T-helper 22 cell (primary cell): ENCODE data around the gene CHCHD4.

Experiments used
- DNase-seq: peaks from one replicate; pipeline ENCODE4 v3.0.0-alpha.2; 2020; ENCODE audit warnings: low read depth

The CHCHD4 gene

GRCh38 chr3:14148041-14148985, 23.6 kb upstream of the CHCHD4 start:
- no peak for DNase-seq

GRCh38 chr3:14147617-14148016, 22.9 kb upstream of the CHCHD4 start:
- no peak for DNase-seq

- no peak for DNase-seq
Measured at GRCh38 chr3:14147066-14147435, 22.4 kb upstream of the CHCHD4 start.

GRCh38 chr3:14146381-14147065, 21.9 kb upstream of the CHCHD4 start:
- DNase-seq = no peak

GRCh38 chr3:14145670-14146380, 21.2 kb upstream of the CHCHD4 start:
- DNase-seq = no peak

GRCh38 chr3:14145236-14145635, 20.6 kb upstream of the CHCHD4 start:
- DNase-seq = no peak

GRCh38 chr3:14144423-14145075, 19.9 kb upstream of the CHCHD4 start:
- DNase-seq = peak; percentile 75

- DNase-seq = no peak
Measured at GRCh38 chr3:14143271-14144225, 18.9 kb upstream of the CHCHD4 start.

- DNase-seq = peak; percentile 74
Measured at GRCh38 chr3:14142567-14143270, 18.0 kb upstream of the CHCHD4 start.

GRCh38 chr3:14141602-14142341, 17.1 kb upstream of the CHCHD4 start:
- no peak for DNase-seq

- no peak for DNase-seq
Measured at GRCh38 chr3:14141144-14141543, 16.5 kb upstream of the CHCHD4 start.

- no peak for DNase-seq
Measured at GRCh38 chr3:14140668-14141067, 16.0 kb upstream of the CHCHD4 start.

GRCh38 chr3:14139771-14140170, 15.1 kb upstream of the CHCHD4 start:
- DNase-seq = no peak

- DNase-seq = no peak
Measured at GRCh38 chr3:14138878-14139655, 14.4 kb upstream of the CHCHD4 start.

- DNase-seq = no peak
Measured at GRCh38 chr3:14138109-14138877, 13.6 kb upstream of the CHCHD4 start.

- no peak for DNase-seq
Measured at GRCh38 chr3:14137445-14137844, 12.8 kb upstream of the CHCHD4 start.

GRCh38 chr3:14137004-14137403, 12.3 kb upstream of the CHCHD4 start:
- DNase-seq = no peak

- DNase-seq = no peak
Measured at GRCh38 chr3:14135581-14135980, 10.9 kb upstream of the CHCHD4 start.
